GM21723 (cell line): ENCODE results near the gene ZNF423.

Experiments used
- ATAC-seq: cut with Tn5 transposase; IDR thresholded peaks from one replicate; pipeline ENCODE4 v1.9.1; 2021; ENCODE audit warnings: mild to moderate bottlenecking, moderate library complexity; ENCODE audit not compliant: unreplicated experiment

Gene ZNF423

GRCh38 chr16:49542946-49543630 lies 312.8 kb downstream of the ZNF423 start:
- no peak for ATAC-seq

- ATAC-seq: no peak
These were observed 313.5 kb downstream of the ZNF423 start for GRCh38 chr16:49542391-49542891.

- no peak for ATAC-seq
These were observed 315.1 kb downstream of the ZNF423 start for GRCh38 chr16:49540836-49541235.

DNA sequence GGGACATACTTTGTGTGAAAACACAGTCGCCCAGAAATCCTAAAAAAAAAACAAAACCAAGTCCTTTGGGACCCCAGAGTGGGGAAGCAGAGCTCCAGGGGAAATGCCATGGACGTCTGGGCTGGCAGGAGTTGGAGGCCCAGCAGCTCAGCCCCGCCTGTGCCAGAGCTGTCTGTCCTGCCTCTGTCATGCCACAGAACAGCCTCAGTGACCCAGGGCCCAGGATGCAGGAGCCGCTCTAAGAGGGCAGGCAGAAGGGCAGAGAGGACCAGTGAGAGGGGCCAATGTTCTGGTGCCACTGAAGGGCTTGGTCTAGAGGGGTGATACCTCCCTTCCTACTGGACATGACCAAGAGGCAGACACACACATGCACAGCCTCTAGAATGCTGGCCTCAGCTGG lies 316.2 kb downstream of the ZNF423 start:
- ATAC-seq: no peak

GRCh38 chr16:49537924-49538459 lies 317.9 kb downstream of the ZNF423 start:
- no peak for ATAC-seq

GRCh38 chr16:49534901-49535610 lies 320.9 kb downstream of the ZNF423 start:
- no peak for ATAC-seq

DNA sequence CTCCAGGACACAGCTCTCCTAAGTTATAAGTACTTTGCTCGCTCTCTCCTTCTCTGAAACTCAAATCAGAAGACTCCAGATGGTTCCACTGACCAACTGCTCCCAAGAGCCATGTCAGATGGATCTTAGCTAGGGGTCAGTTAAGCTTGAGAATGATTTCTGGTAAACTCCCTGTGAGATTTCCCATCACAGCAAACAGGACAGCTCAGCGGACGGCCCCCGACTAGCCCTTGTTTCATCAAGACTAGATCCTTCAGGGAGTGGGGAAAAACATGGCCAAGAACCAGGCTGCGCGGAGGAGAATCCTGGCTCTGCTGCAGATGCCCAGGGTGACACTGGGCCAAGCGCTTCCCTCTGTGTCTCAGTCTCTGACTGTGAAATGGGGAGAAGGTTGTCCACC lies 322.5 kb downstream of the ZNF423 start:
- no peak for ATAC-seq

DNA sequence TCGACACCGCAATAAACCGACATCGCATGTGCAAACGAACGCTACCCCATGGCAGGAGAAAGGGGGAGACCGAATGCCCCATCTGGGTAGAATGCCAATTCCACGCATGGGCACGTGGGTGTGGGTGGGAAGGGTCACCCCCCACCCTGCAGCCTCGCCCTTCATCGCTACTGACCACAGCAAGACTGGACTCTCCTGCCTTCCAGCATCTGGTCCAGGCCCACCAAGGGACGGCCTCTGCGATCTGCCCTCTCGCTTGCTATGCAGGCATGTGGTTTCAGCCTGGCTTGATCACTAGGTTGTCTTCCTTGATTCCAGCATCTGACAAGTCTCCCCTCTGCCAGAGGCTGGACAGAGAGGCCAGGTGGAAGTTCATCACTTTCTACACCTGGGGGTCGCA lies 323.0 kb downstream of the ZNF423 start:
- ATAC-seq: no peak

DNA sequence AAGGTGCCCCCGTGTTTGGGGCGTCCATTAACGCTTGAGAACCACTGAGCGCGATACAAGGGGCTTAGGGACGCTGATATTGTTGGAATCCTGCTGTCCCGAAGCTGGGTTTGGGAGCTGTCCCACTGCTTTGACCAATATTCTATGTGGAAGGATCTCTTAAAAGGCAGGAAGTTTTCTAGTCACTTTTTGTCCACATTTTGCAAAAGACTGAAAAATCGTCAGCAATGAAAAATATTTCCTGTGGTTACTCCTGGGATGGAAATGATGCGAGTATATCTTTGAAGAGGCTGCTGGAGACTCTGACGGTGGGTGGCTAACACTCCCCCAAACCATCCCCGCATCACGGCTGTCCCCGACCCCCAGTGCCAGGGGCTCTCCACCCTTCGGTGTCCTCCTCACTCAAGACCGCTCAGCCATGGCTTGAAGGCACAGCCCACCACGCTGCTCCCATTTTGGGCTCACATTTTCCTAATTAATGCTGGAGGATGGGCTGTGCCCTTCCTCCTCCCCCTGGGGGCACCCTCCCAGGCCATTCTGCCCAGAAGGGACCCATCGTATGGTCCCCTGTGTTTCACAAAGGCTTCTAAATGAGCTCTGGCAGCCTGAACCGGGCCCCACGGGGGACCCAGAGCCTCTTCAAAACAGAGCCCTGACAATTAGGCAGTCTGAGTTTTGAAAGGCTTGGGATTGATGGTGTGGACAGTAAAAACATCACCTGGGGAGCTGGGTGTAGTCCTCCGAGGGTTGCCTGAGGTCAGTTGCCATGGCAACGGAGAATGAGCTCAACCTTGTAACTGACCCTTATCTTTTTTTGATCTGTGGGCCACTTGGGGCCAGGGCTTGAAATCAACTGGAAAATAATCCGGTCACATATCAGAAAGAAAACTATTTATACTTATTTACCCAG lies 323.7 kb downstream of the ZNF423 start:
- ATAC-seq: no peak

DNA sequence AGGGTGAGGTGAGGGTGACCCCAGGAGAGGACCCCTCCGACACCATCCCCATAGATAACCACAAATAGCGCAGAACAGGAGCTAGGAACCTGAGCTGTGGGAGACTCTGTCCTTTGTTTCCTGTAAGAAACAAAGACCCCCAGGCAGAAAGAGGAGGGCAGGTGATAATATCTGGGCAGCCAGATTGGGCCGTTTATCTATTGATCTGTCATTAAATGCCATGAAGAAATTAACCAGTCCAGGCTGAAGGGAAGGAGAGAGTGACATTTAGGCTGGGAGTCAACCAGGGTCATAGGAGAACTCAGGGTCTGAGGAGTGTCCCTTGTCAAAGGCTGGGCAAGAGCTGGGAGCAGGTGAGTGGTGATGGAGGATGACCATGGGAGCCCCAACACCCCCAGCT lies 324.5 kb downstream of the ZNF423 start:
- ATAC-seq: no peak

DNA sequence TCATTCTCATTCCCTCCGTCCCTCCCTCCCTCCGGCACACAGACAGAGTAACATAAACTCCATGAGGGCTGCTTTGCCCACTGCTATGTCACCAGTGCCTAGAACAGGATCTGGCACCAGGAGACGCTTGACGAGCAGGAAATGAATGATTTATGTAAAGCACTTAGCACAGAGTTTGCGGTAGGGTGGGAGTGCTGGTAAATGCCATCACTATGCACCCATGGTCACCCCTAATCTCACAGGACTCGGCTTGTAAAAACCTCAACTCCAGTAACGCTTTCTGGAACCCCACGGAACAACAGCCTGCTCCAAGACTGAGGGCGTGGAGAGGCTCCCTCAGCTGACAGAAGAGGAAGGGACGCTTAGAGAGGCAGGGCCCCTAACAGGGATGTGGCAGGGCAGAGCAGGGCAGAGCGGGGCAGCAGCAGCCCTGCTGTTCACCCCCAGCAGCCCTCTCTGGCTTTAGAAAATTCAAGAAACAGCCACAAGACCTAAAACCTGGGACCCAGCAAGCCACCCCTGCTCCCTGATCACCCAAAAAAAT lies 325.4 kb downstream of the ZNF423 start:
- ATAC-seq: no peak

DNA sequence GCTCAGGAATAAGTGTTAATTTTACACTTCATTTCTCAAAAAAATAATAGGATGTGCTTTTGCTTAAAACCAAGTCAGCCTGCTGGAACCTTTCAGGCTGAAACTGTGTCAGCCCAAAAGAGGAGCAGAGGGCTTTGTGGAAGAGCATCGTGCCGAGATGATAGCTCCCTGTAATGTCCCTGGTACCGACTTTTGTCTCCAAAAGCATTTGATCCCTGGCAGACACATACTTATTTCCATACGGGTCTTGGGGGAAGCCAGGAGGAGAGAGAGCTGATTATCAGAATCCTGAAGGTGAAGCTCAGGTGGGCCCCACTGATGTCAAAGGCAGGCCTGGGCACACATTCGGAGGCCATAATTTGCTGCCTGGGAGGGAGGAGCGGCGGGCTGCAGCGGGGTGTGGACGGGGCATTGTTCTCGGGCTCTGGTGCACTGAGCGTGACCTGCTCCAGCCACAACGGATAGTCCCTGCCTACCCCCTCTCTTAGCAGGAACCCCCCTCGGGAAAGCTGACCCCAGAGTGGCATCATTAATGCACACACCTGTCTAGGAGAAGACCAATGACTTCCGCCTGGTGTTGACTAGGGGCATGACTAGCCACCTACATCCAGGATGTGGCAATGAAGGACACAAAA lies 326.4 kb downstream of the ZNF423 start:
- ATAC-seq: no peak

DNA sequence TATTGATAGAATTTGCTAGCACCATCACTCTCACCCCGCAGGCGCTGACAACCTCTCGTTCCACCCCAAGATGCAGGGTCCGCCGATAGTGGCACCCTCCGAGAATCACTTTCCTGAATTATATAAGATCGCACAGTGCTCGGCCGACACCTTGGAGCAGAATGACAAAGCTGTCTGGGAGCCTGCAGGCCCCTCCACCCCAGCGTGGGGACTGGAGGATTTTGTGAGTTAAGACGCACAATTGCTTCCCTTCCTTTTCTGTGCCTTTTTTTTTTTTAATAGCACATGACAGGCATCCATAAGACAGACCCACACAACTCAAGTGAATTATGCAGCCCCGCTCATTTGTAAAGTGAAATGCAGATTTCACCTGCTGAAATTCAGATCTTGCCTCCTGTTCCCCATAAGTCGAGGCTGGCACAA lies 327.0 kb downstream of the ZNF423 start:
- no peak for ATAC-seq

DNA sequence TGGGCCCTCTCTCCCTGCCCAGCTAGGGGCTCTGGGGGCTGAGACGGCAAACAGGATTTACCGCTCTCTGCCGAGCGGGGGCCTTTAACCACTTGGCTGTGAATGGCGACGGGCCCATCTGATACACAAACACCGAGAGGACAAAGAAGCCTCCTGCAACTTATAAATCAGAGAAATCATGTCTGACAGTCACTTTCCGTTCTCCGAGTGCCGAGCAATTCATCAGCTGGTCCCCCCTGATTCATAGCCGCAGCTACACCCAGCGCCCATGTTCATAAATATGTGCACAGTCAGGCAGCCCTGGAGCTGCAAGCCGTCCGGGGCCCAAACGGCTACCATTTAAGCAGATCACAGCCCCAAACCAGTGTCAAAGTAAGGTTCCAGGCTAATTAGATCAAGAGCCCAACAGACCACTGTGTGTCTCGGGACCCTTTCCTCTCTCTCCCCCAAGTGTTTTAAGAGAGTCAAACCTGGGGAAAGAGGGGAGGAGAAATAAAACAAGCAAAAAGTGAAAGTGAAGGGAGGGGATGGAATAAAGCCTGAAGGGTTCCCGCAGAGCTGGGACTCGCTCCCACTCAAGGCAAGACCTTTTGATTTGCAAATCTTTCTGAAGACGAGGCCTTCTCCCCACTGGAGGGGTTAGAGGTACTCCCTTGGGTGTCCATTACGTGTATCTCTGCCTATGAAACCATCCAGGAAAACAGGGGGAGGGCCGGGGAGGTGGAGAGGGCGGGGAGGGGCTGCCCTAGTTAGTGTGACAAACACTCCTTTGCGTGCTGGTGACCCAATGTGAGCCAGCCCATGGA lies 327.6 kb downstream of the ZNF423 start:
- no peak for ATAC-seq

DNA sequence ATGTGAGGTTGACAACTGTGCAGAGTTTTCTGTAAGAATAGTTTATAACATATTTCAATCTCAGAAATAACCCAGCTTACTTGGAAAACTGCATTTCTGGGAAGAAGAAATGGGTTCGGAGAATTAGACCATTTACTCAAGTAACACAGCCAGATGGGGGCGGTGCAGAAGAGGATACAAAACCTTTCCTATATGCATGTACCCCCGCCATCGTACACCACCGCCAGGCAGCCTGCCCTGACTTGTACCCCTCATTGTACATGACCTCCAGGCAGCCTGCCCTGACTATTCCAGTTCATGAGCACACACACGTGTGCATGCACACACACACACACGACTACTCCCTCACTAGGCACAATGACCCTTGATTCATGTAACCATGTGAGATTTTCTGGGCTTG lies 328.3 kb downstream of the ZNF423 start:
- no peak for ATAC-seq

- no peak for ATAC-seq
These were observed 329.0 kb downstream of the ZNF423 start for GRCh38 chr16:49526860-49527365.

- ATAC-seq: no peak
These were observed 331.0 kb downstream of the ZNF423 start for GRCh38 chr16:49524947-49525315.

DNA sequence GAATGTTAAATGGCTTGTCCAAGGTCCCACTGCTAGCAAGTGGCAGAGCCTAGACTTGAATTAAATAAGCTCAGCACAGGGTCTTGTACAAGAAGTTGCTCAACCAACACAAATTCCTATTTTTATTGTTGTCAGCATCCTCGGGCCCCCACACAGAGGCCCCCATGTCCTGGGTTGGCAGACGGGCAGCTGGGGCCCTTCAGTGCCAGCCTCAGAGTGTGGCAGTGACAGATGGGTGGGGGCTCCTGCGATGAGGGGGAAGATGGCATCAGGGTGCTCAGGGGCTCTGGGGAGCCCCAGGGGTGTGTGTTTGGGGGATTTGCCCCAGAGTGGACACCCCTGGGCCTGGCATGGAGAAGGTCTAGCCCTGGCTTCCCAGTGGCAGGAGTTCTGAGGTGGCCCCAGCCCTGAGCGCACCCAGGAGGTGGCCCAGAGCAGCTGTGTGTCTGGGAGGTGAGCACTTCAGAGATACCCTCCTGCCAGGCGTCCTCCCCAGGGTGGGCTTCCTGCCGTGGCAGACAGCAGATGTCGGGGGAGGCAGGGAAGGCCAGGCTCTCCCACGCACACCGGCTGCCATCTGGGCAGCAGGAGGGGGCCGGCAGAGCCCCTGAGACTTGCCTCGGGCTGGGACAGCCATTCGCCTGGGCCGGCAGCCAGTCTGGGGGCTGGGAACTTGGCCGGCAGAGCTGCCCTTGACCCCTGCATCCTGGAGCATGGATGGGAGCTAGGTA lies 331.5 kb downstream of the ZNF423 start:
- ATAC-seq: no peak
